Hematopoietic multipotent progenitor cell treated with erythropoietin and hydrocortisone succinate and interleukin-3 and kit ligand, for 15 days (in vitro differentiated cells): ENCODE data around the gene SLC4A11.
"Not testable (repeated sequence)": the region's sequence is repeated elsewhere in the genome, so short reads cannot be mapped to it uniquely, and the experiment has no call there.

Experiments used
- DNase-seq: peaks from one replicate; pipeline ENCODE4 v3.0.0-alpha.2; 2015; ENCODE audit warnings: low spot score

The SLC4A11 gene

DNA sequence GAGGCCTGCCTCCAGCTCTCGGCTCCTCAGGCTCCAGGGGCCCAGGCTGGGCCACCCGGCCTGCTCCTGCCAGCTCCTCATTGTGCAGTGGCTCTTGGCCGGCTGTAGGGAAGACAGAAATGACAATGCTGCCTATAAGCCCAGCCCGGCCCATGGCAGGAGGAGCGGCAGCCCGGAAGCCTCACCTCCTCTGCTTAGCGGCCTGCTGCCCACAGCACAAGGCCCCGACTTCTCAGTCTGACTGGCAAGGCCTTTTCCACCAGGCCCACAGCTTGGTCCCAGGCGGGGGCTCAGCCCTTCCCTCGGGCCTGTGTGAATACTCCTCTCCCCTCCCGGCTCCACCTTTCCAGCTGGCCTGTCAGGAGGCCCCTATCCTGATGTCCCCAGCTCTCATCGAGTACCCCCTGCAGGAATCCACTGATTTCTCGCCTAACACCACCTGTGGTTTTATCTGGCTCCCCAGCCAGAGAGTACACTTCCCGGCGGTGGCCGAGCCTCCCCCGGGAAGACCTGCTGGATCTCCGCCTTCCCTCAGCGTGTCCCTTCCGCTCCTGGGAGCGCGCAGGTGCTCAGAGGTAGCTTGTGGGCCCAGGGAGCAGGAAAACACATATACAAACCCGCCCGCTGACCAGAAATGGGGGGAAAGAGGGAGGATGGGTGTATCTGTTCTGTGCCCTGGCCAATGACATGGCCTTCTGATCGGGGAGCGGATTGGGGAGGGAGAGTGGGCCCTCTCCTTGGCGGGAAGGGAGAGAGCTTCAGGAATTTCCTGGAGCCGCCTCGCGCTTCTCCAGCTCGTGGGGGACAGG lies 35.5 kb downstream of the SLC4A11 start:
- peak; percentile 50 for DNase-seq

DNA sequence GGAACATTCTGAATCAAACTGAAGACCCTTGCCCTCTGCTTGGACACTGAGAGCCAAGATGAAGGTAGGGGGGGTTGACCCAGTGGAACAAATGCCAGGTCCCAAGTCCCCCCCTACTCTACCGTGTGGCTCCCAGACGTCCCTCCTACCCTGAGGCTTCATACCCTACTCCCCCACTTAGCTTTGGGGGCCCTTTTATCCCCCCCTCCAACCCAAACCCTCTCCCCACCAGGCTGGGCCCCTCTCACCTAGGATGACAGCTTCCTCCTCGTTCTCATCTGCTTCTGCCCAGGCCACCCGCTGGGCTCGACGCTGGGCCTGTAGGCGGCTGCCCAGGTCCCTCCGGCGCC lies 36.0 kb downstream of the SLC4A11 start:
- DNase-seq: no peak

DNA sequence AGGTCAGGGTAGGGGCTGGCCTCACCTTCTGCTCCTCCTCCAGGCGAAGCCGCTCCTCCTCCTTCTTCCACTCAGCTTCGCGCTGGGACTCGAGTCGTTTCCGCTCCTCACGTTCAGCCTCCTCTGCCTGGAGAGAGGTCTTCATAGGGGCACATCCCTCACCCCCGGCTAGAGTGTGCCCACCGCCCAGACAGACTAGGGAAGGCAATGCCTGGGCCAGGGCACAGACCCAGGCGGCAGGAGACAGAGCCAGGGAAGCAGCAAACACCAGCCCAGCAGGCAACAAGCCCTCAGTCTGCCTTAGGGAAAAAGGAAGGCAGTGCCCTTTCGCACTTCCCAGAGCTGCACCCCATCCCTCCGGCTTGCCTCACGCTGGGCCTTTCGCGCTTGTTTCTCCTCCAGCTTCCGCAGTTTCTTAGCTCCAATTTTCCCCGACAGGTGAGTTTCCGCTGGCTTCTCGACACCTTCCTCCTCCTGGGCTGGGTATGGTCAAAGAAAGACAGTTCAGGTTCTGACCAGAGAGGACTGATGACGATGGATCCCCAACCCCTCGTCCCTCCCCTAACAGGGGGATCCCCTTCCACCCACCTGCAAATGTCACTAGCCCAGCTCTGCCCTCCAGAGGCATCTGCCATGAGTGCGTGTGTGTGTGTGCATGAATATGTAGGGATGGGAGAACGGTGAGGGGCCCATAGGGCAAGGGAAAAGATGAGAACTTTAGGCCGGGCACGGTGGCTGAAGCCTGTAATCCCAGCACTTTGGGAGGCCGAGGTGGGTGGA lies 38.8 kb downstream of the SLC4A11 start:
- DNase-seq: no peak

DNA sequence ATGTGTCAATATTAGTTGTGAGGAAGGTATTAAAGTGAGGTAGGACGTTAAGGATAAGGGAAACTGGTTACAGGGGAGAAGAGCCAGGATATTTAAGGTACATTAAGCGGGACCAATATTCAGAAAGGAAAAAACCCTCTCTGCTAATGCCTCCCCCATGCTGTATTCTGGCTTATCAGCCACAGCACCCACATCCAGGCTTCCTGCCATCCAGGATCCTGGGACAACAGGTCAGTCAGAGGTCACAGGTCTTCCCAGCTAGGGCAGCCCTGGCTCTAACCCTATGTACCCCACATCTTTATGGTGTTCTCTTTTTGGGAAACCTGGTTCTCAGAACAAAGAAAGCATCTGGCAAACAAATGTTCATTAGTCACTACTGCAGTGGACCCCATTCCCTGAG lies 39.8 kb downstream of the SLC4A11 start:
- DNase-seq: no peak

DNA sequence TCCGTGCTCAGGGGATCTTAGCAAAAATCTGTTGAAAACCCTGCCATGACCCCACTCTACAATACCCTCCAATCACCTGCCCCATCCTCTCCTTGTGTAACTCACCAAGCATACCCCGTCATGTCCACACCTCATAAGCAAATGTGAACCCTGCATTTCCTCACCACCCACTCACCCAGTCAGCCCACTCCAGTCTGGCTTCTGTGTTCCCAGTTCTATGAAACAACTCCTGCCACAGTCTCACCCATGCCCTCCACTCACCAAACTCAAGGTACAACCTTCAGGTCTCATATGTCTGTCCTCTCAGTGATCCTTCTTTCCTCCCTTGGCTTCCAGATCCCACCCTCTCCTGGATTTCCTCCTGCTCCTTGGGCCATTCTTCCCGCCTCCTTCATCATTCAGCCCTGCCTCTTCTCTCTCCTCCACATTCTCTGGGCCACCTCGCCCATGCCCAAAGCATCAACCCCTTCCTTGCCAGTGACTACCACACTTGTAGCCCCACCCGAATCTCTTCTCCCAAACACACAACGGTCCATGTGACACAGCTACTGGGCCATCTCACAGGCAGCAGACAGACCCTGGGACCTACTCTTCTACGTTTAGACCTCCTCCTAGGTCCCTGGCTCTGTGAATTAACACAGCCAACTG lies 43.3 kb downstream of the SLC4A11 start:
- no peak for DNase-seq

DNA sequence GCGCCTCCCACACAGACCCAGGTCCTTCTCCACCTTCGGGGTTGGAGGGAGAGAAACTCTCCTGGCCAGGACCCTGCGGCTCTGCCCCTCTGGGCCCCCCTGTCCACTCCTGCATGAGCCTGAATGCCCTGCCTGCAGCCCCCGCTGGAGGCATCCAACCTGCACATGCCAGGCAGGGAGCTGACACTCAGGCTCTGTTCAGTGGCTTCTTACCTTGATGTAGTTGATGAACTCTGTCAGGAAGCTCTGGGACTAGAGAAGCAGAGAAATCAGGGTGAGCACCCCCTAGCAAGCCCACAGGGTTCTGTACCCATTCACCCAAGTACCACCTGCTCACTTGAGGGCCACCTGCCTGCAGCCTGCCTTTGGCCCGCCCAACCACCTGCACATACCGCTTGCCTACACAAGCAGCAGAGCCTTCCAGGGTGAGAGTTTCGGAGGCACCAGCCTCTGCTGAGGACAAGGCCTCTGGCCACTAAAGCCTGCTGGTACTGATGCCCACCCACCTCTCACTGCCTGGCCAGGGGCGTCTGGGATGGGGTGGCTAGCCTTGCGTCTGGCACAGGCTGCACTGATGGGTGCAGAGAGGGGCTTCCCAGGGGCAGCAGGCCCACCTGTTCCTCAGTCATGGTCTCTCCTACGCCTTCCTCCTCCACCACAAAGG lies 44.2 kb downstream of the SLC4A11 start:
- DNase-seq: no peak

DNA sequence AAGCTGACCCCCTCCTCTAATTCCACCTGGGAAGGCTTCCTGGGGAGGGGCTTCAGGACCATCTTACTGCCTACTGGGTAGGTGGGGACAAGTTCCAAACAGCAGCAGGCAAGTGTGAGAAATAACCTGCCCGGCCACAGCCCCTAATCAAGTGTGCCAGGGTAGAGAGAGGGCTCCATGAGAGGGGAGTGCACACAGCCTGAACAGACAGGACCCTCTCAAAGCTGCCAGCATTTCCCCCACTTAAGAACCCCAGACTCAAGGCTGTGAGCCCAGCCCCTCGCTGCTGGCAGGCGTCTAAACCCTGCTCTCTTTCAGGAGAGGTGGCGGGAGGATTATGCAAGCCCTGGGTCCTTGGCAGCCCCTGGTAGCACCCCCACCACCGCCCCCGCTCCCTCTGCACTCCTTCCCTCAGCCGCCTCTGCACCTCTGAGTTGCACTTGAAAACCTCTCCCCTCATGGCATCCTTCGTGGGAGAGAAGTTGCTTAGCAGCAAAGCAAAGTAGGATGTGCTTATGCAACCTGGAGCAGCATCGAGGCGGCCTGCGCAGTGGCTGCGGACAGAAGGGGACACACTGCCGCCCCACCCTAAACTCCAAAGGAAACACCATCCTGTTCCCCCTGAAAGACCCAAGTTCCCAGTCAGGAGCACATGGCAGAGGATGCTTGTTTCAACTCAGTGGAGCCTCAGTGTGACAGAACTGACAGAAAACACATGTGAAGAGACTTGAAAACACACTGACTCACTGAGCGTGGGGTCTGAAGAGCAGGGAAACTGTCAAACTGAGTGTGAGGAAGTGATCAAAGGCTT lies 45.0 kb downstream of the SLC4A11 start:
- DNase-seq: no peak

DNA sequence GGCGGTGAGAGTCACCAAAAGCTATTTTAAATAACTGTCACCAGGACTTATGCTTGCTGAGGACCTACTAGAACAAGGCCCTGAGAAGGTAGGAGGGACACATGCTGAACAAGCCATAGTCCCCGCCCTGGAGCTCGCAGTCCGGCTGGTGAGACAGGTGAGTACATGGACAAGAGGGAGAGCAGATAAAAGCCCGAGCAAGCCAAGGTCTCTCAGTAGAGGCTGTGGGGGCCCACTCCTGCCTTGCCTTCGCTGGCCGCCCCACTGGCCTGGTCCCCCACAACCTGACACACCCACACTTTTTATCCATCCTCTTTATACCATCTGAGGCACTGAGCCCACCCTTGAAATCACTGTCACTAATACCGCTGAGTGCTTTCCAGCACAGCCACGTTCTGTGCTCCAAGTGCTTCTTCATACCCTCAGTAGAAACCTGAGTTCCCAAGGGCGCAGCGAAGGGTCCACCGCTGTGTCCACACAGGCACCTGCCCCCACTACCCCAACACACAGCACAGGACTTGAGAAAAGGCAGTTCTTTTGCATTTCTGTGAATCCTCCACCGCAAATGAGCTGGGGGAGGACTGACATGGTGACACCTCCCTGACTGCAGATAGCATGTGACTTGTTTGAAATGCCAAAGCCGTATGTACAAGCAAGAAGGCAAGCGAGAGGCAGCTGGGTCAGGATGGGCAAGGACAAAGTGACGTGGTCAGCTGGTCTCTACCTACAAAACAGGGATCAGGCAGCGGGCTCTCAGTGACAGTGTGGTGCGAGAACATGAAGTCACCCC lies 46.6 kb downstream of the SLC4A11 start:
- no peak for DNase-seq

DNA sequence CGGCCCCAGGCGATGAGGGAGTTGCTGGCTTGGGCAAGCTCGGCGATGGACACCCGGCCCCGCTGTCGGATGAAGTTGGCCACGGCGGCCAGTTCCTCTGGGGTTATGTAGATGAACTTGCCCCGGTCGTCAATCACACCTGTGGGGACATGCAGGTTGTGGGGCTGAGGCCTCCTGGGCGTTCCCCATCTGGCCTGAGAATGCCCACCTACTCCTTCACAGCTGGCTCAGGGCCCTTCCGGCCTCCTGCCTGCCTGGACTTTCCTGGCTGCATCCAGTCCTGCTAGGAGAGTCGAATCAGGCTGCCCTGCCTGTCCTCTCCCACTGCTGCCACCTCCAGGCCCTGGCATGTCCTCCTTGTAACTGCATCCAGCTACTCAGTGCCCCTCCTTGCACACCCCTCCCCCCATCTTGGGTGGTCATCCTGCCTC lies 48.3 kb downstream of the SLC4A11 start:
- DNase-seq: no peak

DNA sequence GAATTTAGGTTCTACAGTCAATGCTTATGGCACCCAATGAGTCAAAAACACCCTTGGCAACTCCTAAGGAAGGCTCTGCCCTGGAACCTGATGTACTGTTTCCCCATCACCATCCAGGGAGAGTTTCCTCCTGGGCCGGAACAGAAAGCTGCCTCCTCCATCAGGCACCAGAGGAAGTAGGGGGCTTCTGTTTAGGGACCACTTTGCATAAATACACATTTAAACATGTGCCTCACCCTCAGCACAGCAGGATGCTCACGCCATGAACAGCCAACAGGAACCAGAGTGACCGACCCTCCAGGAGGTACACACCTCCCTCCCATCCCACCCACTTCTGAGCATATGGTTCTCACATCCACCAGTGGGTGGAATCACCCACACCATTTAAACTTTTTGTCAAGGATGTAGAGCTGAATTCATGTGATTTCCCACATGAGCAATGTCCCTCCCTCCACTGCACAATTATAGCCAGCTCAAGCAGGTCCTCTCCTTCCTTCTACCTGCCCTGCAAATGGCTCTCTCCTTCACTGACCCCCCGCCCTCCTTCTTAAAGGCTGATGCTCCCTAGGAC lies 49.3 kb downstream of the SLC4A11 start:
- no peak for DNase-seq

DNA sequence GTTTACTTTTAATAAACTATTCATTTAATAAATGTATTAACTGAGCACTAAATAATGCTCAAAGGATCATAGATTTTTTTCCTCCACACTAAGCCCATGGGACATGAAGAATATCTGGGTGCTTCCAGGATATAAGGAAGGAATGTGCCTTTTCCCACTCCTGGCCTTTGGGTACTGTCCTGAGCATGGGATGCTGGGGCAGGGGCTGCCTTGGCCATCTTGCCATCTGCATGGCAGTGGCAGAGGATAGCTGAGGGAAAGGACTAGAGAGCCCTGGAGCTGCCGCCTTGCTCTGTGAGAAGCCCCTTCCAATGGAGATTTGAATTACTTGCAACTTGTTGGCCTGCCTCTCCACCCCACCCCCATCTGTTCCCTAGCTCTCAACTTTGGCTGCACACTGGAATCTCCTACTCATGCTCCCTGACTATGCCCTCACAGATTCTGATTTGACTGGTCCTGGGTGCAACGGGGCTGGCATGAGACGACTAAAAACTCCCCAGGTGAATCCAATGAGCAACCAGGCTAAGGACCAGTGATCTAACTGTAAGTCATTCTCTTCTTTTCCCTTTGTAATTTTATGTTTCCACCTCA lies 50.1 kb downstream of the SLC4A11 start:
- DNase-seq: no peak

DNA sequence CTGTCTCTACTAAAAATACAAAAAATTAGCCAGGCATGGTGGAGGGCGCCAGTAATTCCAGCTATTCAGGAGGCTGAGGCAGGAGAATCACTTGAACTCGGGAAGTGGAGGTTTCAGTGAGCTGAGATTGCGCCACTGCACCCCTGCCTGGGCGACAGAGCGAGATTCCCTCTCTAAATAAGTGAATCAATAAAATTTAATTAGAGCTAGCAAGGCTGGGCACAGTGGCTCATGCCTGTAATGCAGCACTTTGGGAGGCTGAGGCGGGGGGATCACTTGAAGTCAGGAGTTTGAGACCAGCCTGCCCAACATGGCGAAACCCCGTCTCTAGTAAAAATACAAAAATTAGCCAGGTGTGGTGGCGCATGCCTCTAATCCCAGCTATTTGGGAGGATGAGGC lies 51.1 kb downstream of the SLC4A11 start:
- not testable (repeated sequence) for DNase-seq

DNA sequence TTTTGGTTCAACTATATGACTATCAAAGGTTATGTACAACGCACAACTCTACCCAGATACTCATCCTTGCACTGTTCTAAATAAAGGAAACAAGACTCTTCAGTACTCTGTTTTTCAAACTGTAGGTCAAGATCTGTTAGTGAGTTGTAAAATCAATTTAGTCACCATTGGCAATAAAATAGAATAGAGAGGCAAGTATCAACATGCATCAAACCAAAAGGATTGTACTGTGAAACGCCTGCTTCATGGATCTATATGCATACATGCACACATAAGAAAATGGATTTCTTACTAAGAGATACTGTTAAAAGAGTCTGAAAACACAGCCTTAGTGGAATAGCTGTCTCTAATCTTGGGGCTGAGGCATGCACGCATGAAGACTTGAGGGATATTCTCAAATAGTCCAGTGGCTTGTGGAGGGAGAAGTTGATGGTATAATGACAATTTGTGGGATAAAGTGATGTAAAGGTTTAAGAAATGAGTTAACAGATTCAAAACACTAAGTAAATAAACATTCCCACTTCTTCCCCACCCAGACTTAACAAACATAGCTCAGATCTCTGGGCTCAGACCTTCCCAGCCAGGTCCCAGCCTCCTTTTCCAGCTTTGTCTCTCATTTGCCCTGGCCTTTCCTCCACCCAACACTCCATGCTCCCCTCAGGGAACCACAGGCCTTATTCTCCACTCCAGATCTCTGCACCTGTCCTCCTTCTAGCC lies 54.9 kb downstream of the SLC4A11 start:
- DNase-seq: no peak

DNA sequence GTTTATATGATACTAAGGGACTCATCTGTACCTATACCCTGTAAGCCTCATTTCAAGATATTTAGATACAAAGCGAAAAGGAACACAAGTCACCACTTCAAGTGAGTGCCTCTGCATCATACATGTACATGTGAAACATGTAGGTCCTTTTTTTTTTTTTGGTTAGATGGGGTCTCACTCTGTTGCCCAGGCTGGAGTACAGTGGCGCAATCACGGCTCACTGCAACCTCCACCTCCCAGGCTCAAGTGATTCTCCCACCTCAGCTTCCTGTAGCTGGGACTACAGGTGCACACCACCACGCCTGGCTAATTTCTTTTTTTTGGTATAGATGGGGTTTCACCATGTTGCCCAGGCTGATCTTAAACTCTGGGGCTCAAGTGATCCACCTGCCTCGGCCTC lies 56.6 kb downstream of the SLC4A11 start:
- DNase-seq: not testable (repeated sequence)

DNA sequence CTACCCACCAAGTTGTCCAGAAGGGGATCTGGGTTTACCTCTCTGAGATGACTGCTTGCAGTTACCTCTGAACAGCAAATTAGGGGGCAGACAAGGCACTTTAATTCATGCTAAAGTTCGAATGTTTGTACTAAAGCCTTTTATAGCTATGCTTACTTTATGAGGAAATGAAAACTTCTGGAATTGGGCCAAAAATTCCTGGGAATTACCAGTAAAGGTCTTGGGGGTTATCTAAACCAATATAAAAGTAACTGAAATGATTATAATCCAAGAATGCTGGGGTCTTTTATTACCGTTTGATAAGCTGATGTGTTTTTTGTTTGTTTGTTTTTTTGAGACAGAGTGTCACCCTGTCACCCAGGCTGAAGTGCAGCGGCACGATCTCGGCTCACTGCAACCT lies 57.7 kb downstream of the SLC4A11 start:
- no peak for DNase-seq

DNA sequence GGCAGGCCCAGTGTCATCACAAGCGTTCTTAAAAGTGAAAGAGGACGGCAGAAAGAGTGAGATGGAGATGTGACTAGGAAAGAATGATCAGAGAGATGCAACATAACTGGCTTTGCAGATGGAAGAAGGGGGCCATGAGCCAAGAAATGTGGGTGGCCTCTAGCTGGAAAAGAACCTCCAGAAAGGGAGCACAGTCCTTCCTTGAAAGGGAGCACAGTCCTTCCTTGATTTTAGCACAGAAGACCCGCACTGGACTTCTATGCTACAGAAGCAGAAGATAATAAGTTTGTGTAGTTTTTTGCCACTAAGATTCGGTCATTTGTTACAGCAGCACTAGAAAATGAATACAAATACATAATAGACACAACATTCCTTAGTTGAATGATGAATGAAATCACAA lies 58.7 kb downstream of the SLC4A11 start:
- DNase-seq: no peak

DNA sequence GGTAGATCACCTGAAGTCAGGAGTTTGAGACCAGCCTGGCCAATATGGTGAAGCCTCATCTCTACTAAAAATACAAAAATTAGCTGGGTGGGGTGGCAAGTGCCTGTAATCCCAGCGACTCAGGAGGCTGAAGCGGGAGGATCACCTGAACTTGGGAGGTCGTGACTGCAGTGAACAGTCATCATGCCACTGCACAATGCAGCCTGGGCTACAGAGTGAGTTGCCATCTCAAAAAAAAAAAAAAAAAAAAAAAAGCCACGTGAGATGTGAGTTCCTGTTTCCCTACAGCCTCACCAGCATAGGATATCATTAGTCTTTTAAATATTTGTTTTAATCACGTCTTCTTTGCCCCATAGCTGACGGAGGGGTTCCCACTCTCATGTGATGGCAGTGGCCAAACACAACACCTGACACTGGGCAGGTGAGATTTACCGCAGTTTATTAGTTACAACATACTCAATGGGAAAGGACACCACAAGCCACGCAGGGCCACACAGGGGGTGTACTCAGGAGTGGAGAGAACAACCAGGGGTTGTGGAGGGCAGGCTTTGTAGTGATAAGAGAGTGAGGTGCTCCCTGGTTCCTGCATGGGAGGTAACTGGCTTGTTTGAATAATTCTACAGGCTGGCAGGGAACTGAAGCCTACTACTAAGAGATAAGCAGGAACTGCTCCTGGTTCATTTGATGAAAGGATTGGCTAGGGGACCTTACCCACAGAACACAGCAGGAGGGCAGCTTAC lies 61.1 kb downstream of the SLC4A11 start:
- no peak for DNase-seq
